Activated CD4-positive, CD25-positive, alpha-beta regulatory T cell (primary cell): Measurements from ENCODE around the gene C12orf42.

Source experiments
- DNase-seq, 4 experiments: peaks; one replicate each; lab custom pipeline; 2025; lab: John Stamatoyannopoulos, UW

Gene C12orf42

DNA sequence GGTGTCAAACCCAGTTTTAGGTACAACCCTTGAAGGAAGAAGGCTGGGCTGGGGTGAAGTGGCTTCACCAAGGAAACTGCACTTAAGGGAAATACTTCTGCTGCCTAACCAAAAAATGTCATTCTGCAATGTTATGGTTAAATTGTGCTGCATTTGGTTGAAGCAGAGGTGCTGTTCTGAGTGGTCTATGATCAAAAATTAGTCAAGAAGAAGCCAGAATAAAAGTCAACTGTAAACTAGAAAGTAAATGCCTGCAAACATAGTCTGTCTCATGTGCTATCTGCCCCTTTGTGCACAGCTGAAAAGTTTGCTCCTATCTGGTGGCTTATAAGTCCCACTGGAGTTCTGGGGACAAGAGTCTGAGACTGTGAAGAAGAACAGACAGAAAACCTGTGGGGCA, 158.8 kb downstream of the C12orf42 start:
- DNase-seq = no peak

DNA sequence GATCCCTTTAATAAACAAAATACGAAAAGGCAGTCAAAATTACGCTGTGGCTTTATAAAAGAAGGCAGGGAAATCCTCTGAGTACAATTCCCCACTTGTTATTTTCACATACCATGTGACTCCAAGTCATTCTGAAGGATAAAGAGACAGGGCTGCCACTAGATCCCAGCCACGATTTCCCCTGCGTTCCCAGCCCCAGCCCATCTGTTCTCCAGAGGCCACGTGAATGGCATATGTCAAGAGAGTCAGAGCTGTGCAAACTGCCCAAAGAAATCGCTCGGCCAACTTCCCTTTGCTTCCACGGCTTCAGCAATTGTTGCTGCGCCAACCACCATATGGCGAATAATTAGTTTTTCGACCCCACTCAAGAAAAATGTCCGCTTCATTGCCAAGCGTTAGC, 161.3 kb downstream of the C12orf42 start:
- DNase-seq = no peak

DNA sequence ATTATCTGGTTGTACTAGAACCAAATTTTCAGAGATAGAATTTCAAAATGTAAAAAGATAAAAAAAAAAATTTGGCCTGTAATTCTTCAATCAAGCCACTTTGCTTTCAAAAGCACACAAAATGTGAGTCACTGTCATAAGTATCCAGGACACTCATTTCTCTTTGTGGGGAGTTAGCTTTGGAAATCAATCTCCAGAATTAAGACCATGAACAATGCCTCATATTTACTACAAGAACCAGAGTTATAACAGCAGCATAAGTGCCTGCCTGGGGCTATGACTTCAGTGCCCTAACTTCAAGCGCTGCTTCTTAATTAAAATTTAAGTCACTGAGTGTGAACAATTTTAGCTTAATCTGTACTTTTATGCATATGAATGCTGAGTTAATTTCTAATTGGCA, 162.1 kb downstream of the C12orf42 start:
- DNase-seq = no peak

DNA sequence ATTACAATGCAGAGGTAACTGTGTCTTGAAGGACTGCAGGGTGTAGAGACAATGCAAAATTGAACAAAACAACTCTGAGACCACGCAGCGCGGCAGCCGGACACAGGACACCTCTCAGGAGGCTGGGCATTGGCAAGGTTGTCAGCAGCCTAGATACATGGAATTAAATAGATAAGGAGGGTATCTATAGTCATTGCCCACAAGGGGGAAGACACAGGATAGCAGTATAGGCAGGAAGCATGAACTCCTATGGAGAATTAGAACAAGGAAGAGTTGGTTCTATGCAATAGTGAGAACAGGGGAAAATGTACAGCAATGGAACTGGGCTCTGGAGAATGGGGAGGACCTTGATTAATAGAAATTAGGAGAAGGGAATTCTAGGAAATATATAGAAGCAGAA, 164.1 kb downstream of the C12orf42 start:
- no peak for DNase-seq

GRCh38 chr12:103330672-103331071, 165.1 kb downstream of the C12orf42 start:
- no peak for DNase-seq

- no peak for DNase-seq
These were observed 168.1 kb downstream of the C12orf42 start for GRCh38 chr12:103327676-103328075.

DNA sequence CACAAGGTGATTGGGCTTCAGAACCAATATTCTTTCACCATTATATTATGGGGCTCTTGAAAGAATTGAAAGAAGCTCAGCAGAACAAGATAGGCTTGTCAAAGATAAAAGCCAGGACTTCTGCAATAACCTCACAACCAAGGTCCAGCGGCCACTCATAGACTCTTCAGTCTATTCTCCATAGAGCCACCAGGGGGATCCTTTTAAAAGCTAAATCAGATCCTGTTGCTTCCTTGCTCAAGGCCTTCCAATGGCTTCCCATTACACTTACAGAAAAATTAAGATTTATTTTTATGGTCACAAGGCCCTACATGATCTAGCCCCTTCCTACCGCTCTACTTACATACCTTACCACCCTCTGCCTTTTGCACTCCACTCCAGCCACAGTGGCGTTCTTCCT, 169.6 kb downstream of the C12orf42 start:
- no peak for DNase-seq

DNA sequence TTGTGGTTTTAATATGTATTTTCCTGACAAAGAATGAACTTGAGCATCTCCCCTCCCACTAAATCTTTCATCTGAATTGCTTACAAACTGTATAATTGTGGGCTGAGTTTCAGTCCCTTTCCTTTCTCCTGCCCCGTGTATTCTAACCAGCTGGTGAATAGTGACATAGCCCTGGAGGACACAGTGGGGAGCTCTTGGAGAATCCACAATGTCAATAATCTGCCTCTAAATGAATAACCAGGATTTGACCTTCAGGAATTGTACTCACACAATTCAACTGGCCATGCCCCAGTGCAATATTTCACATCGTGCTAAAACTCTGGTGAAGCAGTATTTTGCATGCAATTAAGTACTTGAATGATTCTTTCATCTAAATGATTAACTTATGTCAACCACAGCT, 177.2 kb downstream of the C12orf42 start:
- DNase-seq = no peak

- no peak for DNase-seq
These were observed 178.5 kb downstream of the C12orf42 start for GRCh38 chr12:103317220-103317619.

DNA sequence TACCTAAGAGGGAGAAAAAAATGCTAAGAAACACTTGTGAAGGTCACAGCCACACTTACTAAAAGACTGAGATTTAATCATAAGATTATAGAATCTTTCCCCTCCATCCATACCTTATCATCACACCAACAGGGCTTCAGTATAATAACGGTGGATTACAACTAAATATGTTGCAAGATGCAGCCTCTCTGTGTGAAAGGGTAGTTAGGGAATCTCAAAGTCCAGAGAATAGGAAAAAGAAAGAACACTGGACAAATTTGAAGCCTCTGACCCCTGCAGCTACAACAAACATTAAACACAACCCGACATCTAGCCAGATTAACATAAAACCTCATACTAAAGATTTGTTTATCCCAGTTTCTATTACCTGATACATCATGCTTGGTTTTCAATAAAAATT, 181.0 kb downstream of the C12orf42 start:
- DNase-seq = no peak

- no peak for DNase-seq
These were observed 181.9 kb downstream of the C12orf42 start for GRCh38 chr12:103313894-103314293.

GRCh38 chr12:103312742-103313354, 182.9 kb downstream of the C12orf42 start:
- DNase-seq = no peak

- DNase-seq = no peak
These were observed 185.1 kb downstream of the C12orf42 start for GRCh38 chr12:103310546-103311270.

- no peak for DNase-seq
These were observed 187.4 kb downstream of the C12orf42 start for GRCh38 chr12:103308396-103308795.

DNA sequence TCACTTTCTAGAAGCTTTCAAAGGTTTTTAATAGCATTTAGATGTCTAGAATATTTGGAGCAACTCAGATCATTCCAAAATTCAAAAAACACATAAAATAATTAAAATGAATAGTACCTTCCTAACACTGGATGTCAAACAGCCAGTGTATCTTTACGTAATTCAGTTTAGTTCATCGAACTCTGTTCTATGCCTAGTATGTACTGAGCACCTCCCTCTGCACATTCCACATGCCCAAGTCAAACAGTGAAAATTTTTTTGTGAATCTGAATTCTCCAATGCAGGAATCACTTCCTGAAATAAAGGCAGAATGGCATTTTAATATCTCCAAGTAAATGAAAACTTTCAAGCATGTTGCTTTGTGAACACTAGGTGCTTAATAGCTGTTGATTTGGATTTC, 192.3 kb downstream of the C12orf42 start:
- no peak for DNase-seq

GRCh38 chr12:103301642-103302591, 193.9 kb downstream of the C12orf42 start:
- DNase-seq = no peak

DNA sequence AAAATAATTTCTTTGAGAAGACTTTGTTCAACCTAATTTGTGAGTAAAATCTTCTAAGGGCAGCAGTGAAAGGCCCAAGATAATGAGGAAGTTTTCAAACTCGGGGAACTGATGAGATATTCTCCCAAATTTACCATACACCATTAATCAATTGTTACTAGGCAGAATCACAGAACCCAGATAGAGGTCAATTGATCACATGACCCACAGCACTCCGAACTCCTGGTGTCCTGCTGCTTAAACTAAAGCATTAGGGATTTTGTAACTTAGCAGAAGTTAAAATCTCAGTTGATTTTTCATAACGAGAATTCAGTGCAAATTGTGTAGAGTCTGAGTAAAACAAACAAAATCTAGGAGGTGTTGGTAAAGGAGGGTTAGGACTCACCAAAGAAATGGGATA, 207.8 kb downstream of the C12orf42 start:
- DNase-seq = no peak

GRCh38 chr12:103282124-103282523, 213.6 kb downstream of the C12orf42 start:
- no peak for DNase-seq

DNA sequence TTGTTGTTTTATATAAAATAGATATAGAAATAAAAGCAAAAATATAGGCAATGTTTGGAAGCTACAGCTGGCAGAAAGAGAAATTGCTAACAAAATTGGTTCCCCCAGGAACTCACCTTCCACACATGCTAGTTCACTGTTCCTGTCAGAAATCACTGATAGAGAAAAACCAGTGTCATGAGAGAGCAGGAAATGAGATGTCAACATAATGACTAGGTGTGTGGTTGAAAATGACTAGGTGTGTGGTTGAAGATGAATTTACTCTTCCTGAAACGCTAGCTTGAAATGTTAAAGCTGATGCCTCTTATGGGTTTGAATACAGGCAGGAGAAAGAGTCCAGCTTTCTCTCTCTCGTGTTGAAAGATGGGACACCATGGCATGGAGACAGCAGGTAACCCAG, 216.3 kb downstream of the C12orf42 start:
- DNase-seq = no peak

DNA sequence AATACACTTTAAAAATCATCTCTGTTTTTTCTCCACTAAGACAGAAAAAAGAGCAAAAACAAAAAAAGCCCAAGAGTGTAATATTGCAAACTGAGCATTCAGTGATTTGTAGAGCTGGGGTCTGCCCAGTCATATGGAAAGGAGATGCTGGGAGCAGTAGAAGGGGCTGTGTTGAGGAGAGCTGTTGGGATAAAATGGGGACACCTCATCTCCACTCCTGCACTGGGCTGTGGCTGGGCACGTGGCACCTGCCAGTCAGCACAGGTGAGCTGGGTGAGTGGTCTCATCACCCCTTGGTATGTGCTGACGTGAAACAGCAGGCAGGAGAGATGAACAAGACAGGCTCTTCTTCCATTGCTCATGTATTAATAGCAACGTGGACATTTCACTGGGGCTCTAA, 217.4 kb downstream of the C12orf42 start:
- DNase-seq = no peak

DNA sequence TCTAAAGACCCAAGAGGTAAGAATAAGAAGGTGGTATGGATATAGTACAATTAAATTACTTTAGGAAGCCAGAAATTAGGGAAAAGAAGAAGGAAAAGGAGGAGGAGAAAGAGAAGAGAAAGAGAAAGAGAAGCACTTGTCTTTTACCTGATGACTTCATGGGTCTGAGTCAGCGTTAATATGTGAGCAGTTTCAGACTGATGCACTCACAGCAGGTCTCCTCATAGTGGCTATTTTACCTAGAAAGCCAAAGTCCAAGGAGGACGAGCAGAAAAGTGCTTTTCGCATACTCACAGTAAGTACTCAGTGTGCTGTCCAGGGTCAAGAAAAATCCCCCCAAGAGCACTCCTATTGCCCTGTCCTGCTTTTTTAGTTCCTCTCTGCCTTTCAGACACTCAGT, 222.1 kb downstream of the C12orf42 start:
- DNase-seq = no peak

DNA sequence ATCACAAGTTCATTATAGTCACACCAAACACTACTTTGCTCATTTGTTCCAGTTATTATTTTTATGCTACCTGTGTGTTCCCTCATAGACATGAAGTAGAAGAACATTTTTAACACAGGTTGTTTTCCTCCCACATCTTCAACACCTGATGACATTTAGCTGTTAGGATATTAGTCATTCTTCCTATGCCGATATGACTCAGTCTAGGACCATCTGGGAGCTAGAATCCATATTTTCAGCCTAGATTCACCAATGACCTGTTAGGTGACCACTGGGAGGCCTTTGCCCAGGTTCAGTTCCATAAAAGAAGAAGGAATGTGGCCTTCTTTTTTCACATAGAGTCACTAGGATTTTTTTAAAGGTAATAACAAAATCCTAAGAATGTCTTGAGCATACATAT, 222.8 kb downstream of the C12orf42 start:
- no peak for DNase-seq

DNA sequence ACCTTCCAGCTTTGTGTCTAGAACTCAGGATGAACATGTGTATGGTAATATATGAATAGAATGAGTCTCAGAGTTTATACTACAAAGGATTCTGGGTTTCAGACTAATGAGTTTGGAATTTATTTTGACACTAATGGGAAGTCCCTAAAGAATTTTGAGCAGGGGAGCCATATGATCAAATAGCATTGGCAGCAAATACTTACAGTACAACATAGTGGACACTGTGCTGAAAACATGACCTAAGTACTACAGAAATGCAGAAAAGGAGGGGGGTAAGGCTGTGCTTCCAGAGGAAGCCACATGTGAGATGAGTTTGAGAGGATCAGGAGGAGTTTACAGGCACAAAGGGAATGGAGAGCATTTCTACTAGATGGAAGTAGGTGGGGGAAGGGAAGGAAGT, 225.8 kb downstream of the C12orf42 start:
- DNase-seq = no peak
